Hepatocyte (in vitro differentiated cells): ENCODE results near the gene UNC5A. TPM values are rescaled to one million over a fixed set of nuclear protein-coding genes. Genes with fewer than 3 reads are reported as not detected.

Experiments used
- DNase-seq: peaks from one replicate; pipeline ENCODE4 v3.0.0-alpha.2; 2016; ENCODE audit warnings: low spot score
- H2AFZ ChIP-seq: fragments of 200-600 bp; sonication (generic); 2 replicates; pipeline ENCODE4 v1.6.0; 2016; ENCODE audit warnings: antibody characterized with exemption, mild to moderate bottlenecking
- H3K27ac ChIP-seq: fragments of 200-600 bp; sonication (generic); 2 replicates; pipeline ENCODE4 v1.5.1; 2016; ENCODE audit warnings: mild to moderate bottlenecking
- H3K27me3 ChIP-seq: fragments of 200-600 bp; sonication (generic); 2 replicates; pipeline ENCODE4 v1.6.1; 2016
- H3K36me3 ChIP-seq: fragments of 200-600 bp; sonication (generic); replicated peaks from 2 replicates; pipeline ENCODE4 v1.5.1; 2016; ENCODE audit warnings: low read depth; ENCODE audit not compliant: insufficient read depth
- H3K4me1 ChIP-seq: fragments of 200-600 bp; sonication (generic); 2 replicates; pipeline ENCODE4 v1.5.1; 2016; ENCODE audit warnings: mild to moderate bottlenecking, moderate library complexity; ENCODE audit not compliant: insufficient read depth
- H3K4me2 ChIP-seq: fragments of 200-600 bp; sonication (generic); 2 replicates; pipeline ENCODE4 v1.6.0; 2016
- H3K4me3 ChIP-seq: fragments of 200-600 bp; sonication (generic); 2 replicates; pipeline ENCODE4 v1.5.1; 2016; ENCODE audit warnings: mild to moderate bottlenecking
- H3K79me2 ChIP-seq: fragments of 200-600 bp; sonication (generic); 2 replicates; pipeline ENCODE4 v1.6.0; 2017; ENCODE audit warnings: mild to moderate bottlenecking
- H3K9me2 ChIP-seq: fragments of 200-600 bp; sonication (generic); replicated peaks from 2 replicates; pipeline ENCODE4 v1.6.0; 2017; ENCODE audit warnings: mild to moderate bottlenecking; ENCODE audit not compliant: insufficient read depth
- H3K9me3 ChIP-seq: fragments of 200-600 bp; sonication (generic); 2 replicates; pipeline ENCODE4 v1.5.1; 2016; ENCODE audit warnings: low read depth, mild to moderate bottlenecking
- H4K20me1 ChIP-seq: fragments of 200-600 bp; sonication (generic); 2 replicates; pipeline ENCODE4 v1.6.0; 2016; ENCODE audit warnings: mild to moderate bottlenecking; ENCODE audit not compliant: insufficient read depth, poor library complexity, severe bottlenecking
- CTCF ChIP-seq: fragments of 200-600 bp; sonication (generic); IDR thresholded peaks from 2 replicates; pipeline ENCODE4 v1.5.1; 2016; ENCODE audit warnings: antibody characterized with exemption, mild to moderate bottlenecking; ENCODE audit not compliant: poor library complexity
- EZH2 ChIP-seq: fragments of 200-600 bp; sonication (generic); IDR thresholded peaks from 2 replicates; pipeline ENCODE4 v1.6.1; 2016; ENCODE audit warnings: antibody characterized with exemption, mild to moderate bottlenecking, borderline replicate concordance
- EZH2phosphoT487 ChIP-seq: fragments of 200-600 bp; sonication (generic); IDR thresholded peaks from one replicate; pipeline ENCODE4 v1.6.1; 2018; ENCODE audit warnings: antibody characterized with exemption, mild to moderate bottlenecking, low read depth, moderate library complexity; ENCODE audit not compliant: unreplicated experiment, severe bottlenecking
- WGBS: methylation state at CpG from one replicate; pipeline ENCODE4 v1.1.6; 2016; ENCODE audit warnings: low lambda C conversion rate; ENCODE audit errors: missing lambda C conversion rate; 5-methylcytosine and 5-hydroxymethylcytosine counted together
- polyA plus RNA-seq: library from polyadenylated mRNA; unstranded; fragments of >200 nt; fragmentation: Nextera tagmentation; extraction: Ambion mirVana; gene quantifications from 2 replicates; pipeline ENCODE4 v1.2.1, GENCODE V29; 2016
- total RNA-seq: library from RNA; depleted of rRNA; stranded (reverse); fragments of >200 nt; gene quantifications from 2 replicates; pipeline ENCODE4 v1.2.3, GENCODE V29; 2014

The UNC5A gene
- total and polyA plus RNA-seq, 2 experiments from 2014 or later, result 0.10 to 1.1 TPM

GRCh38 chr5:176862330-176862995 lies 52.1 kb downstream of the UNC5A start:
- WGBS, result 81% methylated on average over 27 of the region's 28 CpGs
- H3K79me2 ChIP-seq, result no peaks in the 10 kb centered on the region
- no peaks in the 10 kb centered on the region for H4K20me1 ChIP-seq
- TF ChIP-seq EZH2 (no peak), EZH2phosphoT487 (no peak), CTCF (no peak)
- no peak overlapping the region for H3K4me2 ChIP-seq
- DNase-seq, result no peak
- H3K9me2 ChIP-seq, result no peaks in the 10 kb centered on the region
- H3K36me3 ChIP-seq, result no peaks in the 10 kb centered on the region
- H3K4me1 ChIP-seq, result no peaks in the 10 kb centered on the region
- no peak overlapping the region for H3K4me3 ChIP-seq
- peaks cover 35% of the 10 kb centered on the region for H3K27me3 ChIP-seq
- no peak overlapping the region for H2AFZ ChIP-seq
- H3K27ac ChIP-seq, result no peak overlapping the region
- no peaks in the 10 kb centered on the region for H3K9me3 ChIP-seq

GRCh38 chr5:176863041-176863764 lies 52.8 kb downstream of the UNC5A start:
- Histone ChIP-seq H3K9me2 (no peaks in the 10 kb centered on the region), H3K4me1 (no peaks in the 10 kb centered on the region), H3K27ac (no peak overlapping the region), H3K4me3 (no peak overlapping the region), H3K79me2 (no peaks in the 10 kb centered on the region), H3K27me3 (peaks cover 37% of the 10 kb centered on the region), H3K4me2 (no peak overlapping the region), H3K9me3 (no peaks in the 10 kb centered on the region), H3K36me3 (no peaks in the 10 kb centered on the region), H4K20me1 (no peaks in the 10 kb centered on the region), H2AFZ (no peak overlapping the region)
- no peak for DNase-seq
- WGBS, result 33% methylated on average over 13 of the region's 15 CpGs
- TF ChIP-seq CTCF (no peak), EZH2phosphoT487 (no peak), EZH2 (no peak)

GRCh38 chr5:176863765-176864098 lies 53.4 kb downstream of the UNC5A start:
- DNase-seq, result no peak
- Histone ChIP-seq H3K4me3 (no peak overlapping the region), H3K9me3 (no peaks in the 10 kb centered on the region), H3K79me2 (no peaks in the 10 kb centered on the region), H2AFZ (no peak overlapping the region), H3K36me3 (no peaks in the 10 kb centered on the region), H3K27me3 (peaks cover 37% of the 10 kb centered on the region), H3K4me1 (no peaks in the 10 kb centered on the region), H3K9me2 (no peaks in the 10 kb centered on the region), H3K27ac (no peak overlapping the region), H3K4me2 (no peak overlapping the region), H4K20me1 (no peaks in the 10 kb centered on the region)
- TF ChIP-seq CTCF, result no peak
- TF ChIP-seq EZH2, result no peak
- no peak for TF ChIP-seq EZH2phosphoT487
- 60% methylated on average over 5 of the region's 5 CpGs for WGBS
